ENCODE results near the gene BAHCC1.

DNA sequence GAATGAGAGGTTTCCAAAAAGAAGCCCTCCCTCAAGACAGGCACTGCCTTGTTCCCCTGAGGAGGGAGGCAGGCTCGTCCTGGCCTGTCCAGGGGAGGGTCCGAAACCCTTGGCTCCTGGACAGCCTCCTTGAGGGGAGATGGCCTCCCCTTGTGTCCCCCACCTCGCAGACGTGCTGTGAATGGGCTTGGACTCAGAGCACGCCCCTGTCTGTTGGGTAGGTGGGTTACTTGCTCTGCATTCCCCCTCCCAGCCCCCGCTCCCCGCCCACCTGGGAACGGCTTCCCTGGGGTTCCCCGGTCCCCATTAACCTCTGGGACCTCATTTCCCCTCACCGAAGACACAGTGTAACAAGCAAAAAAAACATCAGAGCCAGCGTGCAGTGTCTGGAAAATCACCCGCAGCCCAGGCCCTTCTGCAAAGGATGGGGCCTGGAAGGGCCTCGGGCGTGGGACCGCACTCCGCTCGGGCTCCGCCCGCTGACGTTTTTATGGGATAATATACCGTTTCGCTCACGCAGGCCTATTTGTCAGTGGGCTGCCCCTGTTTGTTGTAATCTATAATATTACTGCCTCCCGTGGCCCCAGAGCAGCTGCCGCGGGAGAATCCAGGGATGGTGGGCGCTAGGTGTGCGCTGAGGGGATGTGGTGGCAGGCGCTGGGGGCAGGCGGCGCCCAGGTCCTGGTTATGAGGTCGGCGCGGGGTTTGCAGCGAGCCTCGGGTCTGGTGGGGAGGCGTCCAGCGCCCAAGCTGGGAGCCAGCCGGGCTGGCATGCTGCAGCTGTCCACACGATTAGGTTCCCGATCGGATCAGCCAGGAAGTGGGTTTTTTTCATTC, 11.1 kb downstream of the BAHCC1 start:
- no peak for TF ChIP-seq CTCF (conservative IDR thresholded peaks at IDR 0.05)
- TF ChIP-seq EZH2 (IDR thresholded peaks at IDR 0.05; ENCODE audit: low read depth), result no peak
